Endothelial cell of umbilical vein (primary cell): Measurements from ENCODE around the gene BCL2A1.

Source experiments
- CTCF ChIP-seq, 2 donors: IDR thresholded peaks; 1 replicate in 1 of 2; 2 replicates in 1 of 2; pipeline ENCODE4 v1.5.1; 2011; ENCODE audit warnings: low read length in 2 of 2, mild to moderate bottlenecking in 2 of 2, moderate library complexity in 2 of 2, control low read depth in 1 of 2, inconsistent platforms in 1 of 2, low read depth in 1 of 2; ENCODE audit not compliant: insufficient read depth in 1 of 2; ENCODE audit errors: extremely low read depth in 1 of 2
- EZH2 ChIP-seq: IDR thresholded peaks from 2 replicates; pipeline ENCODE4 v1.6.1; 2012; ENCODE audit warnings: borderline replicate concordance, low read depth, mild to moderate bottlenecking, moderate library complexity, low read length, inconsistent platforms; ENCODE audit not compliant: severe bottlenecking
- FOS ChIP-seq: IDR thresholded peaks from 2 replicates; pipeline ENCODE4 v1.6.1; 2011; ENCODE audit warnings: mild to moderate bottlenecking, low read length, moderate library complexity, borderline replicate concordance; ENCODE audit not compliant: insufficient read depth
- GATA2 ChIP-seq: IDR thresholded peaks from 2 replicates; pipeline ENCODE4 v1.7.0; 2011; ENCODE audit warnings: low read depth, mild to moderate bottlenecking, moderate library complexity, mixed read lengths, low read length; ENCODE audit not compliant: insufficient read length, insufficient read depth
- MAX ChIP-seq: IDR thresholded peaks from 2 replicates; pipeline ENCODE4 v1.6.1; 2011; ENCODE audit not compliant: insufficient read depth, insufficient read length
- MYC ChIP-seq: IDR thresholded peaks from one replicate; pipeline ENCODE4 v1.6.1; 2011; ENCODE audit warnings: mild to moderate bottlenecking, low read depth, low read length
- POLR2A ChIP-seq: IDR thresholded peaks from 2 replicates; pipeline ENCODE4 v1.6.1; 2012; ENCODE audit warnings: low read depth, mild to moderate bottlenecking, control low read depth, low read length
- POLR2AphosphoS5 ChIP-seq: IDR thresholded peaks from 2 replicates; pipeline ENCODE4 v1.6.1; 2012; ENCODE audit warnings: low read depth, mild to moderate bottlenecking, control low read depth, low read length, moderate library complexity; ENCODE audit not compliant: insufficient read depth

GRCh38 chr15:79953951-79954444, 17.0 kb downstream of the BCL2A1 start:
- no peak for TF ChIP-seq CTCF (IDR thresholded peaks at IDR 0.05; ENCODE audit: extremely low read depth in 1 of 2, insufficient read depth in 1 of 2, low read depth in 1 of 2, low read length in 2 of 2)
- TF ChIP-seq POLR2AphosphoS5, result no peak
- no peak for TF ChIP-seq POLR2A
- TF ChIP-seq EZH2, result no peak
- TF ChIP-seq FOS, result no peak
- no peak for TF ChIP-seq MAX
- TF ChIP-seq MYC, result no peak
- no peak for TF ChIP-seq GATA2
